GF-D8 (cell line): ENCODE measurements around the gene SLITRK4.

Experiments
- DNase-seq: peaks from one replicate; lab custom pipeline; 2025; lab: John Stamatoyannopoulos, UW

Gene SLITRK4

GRCh38 chrX:143635915-143636314 lies at the start of gene SLITRK4:
Gene SLITRK4 (minus strand): TSS chrX:143636101. CDS start chrX:143631108, 4,993 bp downstream.
- DNase-seq, result no peak

- DNase-seq, result no peak
These were observed 47.6 kb upstream of the SLITRK4 start for GRCh38 chrX:143683486-143683885.

- DNase-seq, result no peak
These were observed 39.0 kb upstream of the SLITRK4 start for GRCh38 chrX:143674926-143675325.

- no peak for DNase-seq
These were observed 33.5 kb upstream of the SLITRK4 start for GRCh38 chrX:143669395-143669794.

DNA sequence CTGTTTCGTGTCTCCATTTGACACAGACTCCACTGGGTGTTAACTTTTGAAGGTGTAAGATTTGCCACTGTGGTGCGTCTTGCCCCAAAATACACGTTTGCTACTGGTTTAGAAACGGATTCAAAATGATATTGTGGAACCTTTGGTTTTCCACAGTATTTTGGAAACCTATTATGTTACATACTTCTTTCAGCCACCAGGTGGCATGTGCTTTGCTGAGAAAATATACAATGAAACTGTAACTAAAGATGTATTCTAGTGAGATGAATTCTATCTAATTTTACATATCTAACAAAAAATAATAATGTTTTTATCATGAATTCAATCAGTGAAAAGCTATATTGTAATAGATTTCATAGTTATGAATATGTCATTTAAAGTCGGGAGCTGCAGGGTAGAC lies 28.4 kb upstream of the SLITRK4 start:
- no peak for DNase-seq

GRCh38 chrX:143663755-143664154 lies 27.9 kb upstream of the SLITRK4 start:
- DNase-seq, result no peak

DNA sequence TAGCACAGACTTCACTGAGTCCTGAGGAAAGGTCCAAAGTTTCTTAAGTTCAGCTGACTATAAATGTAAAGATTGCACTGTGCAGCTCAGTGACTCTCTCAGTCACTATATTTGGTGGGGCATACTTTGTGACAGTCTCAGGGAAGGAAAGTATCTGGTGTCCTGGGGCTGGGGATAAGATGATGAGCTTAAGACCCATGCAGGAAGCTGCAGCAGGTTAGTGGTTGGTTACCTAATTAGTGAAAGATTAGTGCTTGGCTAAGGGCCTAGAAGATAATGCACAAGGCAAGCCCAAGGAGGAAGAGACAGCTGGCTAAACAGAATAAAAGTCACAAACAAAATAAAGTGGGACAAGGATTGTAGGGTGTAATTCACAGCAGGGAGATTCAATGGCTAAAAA lies 25.4 kb upstream of the SLITRK4 start:
- no peak for DNase-seq

- no peak for DNase-seq
These were observed 12.8 kb upstream of the SLITRK4 start for GRCh38 chrX:143648705-143649104.

- DNase-seq, result no peak
These were observed 6.5 kb upstream of the SLITRK4 start for GRCh38 chrX:143642426-143642825.

DNA sequence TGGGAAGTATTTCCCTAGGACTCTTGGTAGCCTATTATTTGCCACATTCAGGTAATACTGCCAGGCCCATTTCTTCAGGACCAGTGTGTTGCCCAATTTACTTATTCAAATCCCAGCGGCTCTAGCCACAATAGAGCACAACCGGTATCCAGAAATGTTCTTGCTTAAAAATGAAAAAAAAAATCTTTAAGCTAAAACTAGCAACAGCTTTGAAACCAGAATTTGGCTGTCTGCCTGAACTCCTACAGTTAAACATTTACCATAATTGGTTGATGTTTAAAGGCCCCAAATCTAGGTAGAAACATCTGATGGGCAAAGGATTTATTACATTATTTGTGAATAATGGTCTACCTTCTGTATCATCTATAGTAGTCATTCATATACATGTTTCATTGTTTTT lies 930 bp upstream of the SLITRK4 start:
- no peak for DNase-seq

DNA sequence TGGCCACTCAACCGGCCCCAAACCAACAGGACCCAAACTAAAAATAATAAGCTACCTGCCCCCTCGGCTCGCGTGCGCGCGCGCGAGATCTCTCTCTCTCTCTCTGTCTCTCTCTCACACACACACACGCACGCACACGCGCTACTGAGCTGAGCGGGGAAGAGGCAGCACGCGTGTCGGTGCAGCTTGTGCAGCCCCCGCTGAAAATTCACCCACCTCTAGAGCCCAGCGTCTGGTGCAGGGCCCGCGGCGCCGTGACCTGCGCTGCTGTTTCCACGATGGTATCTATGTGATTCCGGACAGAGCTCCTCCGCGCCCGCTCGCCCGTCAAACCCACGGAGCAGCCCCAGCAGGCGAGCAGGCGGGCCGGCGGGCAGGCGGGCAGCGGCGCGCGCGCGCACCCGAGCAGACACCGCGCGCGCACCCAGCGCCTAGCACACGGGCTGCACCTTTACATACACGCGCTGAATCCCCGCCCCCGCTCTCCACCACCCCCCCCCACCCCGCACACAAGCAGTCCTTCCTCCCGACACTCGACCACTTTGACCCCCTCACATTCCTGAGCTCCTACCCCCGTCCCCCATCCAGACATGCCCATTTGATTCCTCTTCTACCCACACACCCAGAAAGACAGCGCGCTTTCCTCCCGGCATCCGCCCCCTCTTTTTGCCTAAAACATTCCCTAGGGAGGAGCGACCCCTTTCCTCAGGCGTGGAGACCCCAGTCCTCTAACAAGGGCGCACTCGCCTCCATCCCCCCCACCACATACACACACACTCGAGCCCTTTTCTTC lies 1.0 kb downstream of the SLITRK4 start:
- no peak for DNase-seq

DNA sequence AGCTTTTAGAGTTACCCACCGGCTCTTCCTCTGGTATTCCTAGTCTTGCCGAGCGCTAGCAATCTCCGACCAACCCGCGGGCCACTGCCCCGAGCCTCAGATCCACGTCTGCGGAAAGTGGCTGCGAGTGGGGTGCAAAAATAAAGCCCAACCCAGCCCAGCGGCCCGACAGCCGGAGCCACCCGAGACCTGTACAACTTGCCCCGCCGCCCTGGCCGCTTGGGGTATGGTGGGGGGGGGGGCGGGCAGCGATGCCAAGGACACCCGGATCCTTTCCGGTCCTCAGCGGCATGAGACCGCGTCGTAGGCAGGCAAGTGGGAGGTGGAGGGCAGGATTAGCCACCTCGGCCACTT lies 1.6 kb downstream of the SLITRK4 start:
- DNase-seq, result no peak

DNA sequence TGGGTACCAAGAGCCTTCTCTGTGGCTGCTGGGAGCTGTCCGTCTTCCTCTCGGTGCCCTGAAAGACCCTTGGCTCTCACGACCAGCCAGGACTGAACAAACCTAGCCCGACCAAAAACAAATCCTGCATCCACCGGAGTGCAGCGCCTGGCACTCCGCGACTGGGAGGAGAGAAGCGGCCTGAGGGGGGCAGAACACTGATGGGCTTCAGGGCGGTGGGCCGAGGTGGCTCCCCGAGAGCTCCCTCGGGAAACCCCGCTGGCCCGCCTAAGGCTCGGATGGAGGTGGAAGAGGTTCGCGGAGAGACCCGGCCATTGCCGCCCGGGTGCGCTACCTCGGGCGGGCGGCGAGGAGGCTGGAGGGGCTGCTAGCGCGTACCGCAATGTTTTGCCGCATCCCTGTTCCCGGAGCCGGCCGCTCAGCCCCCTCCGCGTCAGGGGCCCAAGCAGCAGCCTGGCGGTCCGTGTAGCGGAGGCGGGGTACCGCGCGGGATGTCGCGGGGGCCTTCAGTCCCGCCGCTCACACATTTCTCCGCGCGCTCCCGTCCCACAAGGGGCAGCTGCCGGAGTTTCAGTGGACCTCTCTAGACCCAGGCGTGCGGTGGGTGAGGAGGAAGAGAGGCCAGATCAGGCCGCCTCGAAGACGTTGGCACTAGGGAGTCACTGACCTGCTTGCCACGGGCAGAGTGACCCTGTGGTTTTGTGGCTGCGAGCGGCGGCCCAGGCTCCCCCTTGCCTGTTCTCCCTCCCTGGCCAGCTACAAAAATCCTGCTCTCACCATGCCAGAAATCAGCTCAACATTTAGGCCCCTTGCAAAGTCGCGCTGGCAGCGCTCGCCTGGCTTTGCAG lies 2.2 kb downstream of the SLITRK4 start:
- DNase-seq, result no peak

GRCh38 chrX:143632625-143633410 lies 3.1 kb downstream of the SLITRK4 start:
- peak; percentile 3 for DNase-seq

DNA sequence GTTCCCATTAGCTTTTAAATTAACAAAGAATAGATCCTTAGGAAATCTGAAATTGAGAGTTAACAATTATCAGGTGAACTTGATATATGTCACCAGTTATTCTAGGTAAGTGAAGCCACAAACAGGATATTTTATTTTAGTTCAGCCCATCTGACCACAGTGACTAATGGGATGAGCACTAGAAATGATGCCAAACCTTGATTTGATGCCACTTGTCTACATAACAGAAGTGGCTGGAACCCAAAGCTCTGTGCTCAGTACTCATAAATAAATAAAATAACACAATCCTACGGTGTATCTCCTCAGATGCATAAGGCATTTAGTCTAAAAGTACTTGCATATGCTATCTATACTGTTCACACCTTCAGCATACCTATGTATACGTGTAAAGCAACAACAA lies 12.2 kb downstream of the SLITRK4 start:
- DNase-seq, result no peak

- DNase-seq, result no peak
These were observed 14.6 kb downstream of the SLITRK4 start for GRCh38 chrX:143621276-143621675.

DNA sequence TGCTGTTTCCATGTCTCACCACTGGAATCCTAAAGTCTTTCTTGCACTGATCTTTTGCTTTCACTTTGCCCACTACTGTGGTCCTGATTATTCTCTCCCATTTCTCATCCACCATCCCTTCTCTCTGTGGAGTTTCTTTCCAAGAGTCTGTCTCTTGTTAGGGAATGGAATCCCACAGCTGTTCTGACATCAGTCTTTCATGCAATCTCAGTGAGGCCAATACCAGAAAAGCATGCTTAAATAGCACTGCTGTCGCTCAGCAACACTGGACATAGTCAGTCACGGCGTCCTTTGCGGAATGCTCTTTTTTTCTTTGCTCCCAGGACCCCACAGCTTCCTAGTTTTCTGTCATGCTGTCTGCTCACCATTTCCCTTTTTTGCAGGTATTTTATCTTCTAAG lies 20.1 kb downstream of the SLITRK4 start:
- no peak for DNase-seq

DNA sequence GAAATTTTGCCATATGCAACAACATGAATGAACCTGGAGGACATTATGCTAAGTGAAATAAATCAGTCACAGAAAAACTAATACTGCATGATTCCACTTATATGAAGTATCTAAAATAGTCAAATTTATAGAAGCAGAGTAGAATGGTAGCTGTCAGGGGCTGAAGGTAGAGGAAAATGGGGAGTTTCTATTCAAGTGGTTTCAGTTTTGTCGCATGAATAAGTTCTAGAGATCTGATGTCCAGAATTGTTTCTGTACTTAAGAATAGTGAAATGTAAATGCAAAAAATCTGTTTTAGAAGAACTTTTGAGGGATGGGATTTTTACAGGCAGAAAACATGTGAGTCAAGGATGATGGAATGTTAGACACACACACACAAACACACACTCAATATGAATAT lies 34.1 kb downstream of the SLITRK4 start:
- DNase-seq, result no peak

GRCh38 chrX:143581240-143581639 lies 54.7 kb downstream of the SLITRK4 start:
- no peak for DNase-seq

GRCh38 chrX:143580266-143580665 lies 55.6 kb downstream of the SLITRK4 start:
- peak; percentile 53 for DNase-seq
